ENCODE results near the gene PPFIBP1. TPM values are rescaled to one million over a fixed set of nuclear protein-coding genes. Genes with fewer than 3 reads are reported as not detected.
A peak's percentile ranks its signal among the peaks of the same experiment; 100 is the strongest.
"Not testable (repeated sequence)": the region's sequence is repeated elsewhere in the genome, so short reads cannot be mapped to it uniquely, and the experiment has no call there.

PPFIBP1 gene
- polyA plus RNA-seq, 1 of the 3 experiments (the other 2 are of a cell fraction) = 55.0 TPM

DNA sequence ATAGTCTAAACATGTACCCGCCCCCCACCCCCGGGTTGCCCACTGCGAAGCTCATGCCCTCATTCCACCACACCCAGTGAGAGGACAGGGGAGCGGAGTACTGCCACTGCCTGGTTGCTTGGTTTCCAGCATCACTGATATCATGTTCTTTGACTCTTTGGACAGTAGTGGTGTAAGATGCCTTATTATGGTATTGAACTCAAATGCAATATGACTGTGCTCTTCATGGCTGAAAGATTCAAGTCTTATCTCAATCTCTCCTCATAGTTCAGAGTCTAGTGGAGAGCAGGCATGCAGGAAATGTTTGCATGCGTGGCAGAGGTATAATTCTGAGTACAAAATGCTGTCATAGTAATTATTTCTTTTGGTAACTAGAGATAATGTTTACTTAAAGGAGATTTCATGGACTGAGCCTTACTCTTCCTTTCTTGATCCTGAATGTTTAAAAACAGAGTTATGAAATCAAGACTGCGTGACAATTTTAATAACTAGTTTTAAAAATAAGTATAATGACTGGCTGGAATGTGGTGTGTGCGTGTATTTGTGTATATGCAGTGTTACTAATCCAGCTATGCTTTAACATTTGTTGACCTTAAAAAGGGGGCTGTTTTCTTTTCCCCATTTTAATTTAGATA, 116.7 kb downstream of the PPFIBP1 start:
- H3K9me2 ChIP-seq; H3K4me2 ChIP-seq; POLR2A ChIA-PET; H2AFZ ChIP-seq (ENCODE audit: low read depth); H3K9me3 ChIP-seq; H3K9ac ChIP-seq; CTCF ChIA-PET; DNase-seq; H3K4me3 ChIP-seq (ENCODE audit: low read depth in 2 of 2, low read length in 1 of 2); H3K27ac ChIP-seq (ENCODE audit: low read depth in 2 of 2, low read length in 1 of 2); H3K27me3 ChIP-seq (ENCODE audit: insufficient read depth); H4K20me1 ChIP-seq (ENCODE audit: insufficient read depth): not testable (repeated sequence)
- H3K4me1 ChIP-seq (ENCODE audit: control insufficient read depth in 1 of 2, insufficient read depth in 2 of 2, low read depth in 1 of 2, low read length in 1 of 2) = peaks cover 8 to 21% of the 10 kb centered on the region in 2 experiments; a peak in 3 of 4 replicates
- peaks cover 2 to 42% of the 10 kb centered on the region in 2 experiments for H3K36me3 ChIP-seq (replicated peaks in 1 of 2; ENCODE audit: control insufficient read depth in 1 of 2, insufficient read depth in 2 of 2, low read length in 1 of 2)
- H3F3A ChIP-seq (replicated peaks; ENCODE audit: insufficient read depth) = peaks cover 12% of the 10 kb centered on the region
- H3K79me2 ChIP-seq (ENCODE audit: insufficient read depth) = peaks cover 77% of the 10 kb centered on the region
- 92% methylated on average over 7 of the region's 7 CpGs for WGBS (ENCODE audit: low lambda C conversion rate)

DNA sequence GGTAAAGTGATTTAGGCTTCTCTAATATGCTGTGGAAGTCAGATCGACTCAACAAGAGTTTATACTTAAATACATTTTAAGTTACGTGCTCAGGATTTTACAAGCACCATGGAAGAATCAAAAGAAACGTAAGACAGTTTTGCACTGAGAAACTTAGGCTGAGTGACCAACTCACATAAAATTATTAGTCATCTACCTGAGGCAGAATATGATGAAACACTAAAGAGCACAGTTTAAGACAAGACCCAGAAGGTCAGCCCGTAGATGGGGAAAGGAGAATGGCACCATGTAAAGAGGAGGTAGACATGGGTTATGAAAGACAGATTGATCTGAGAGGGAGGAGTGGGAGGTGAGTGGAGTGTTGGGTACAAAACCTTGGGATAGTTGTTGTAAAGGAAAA, 118.4 kb downstream of the PPFIBP1 start:
- CTCF ChIA-PET = interaction anchor here (1.0 kb wide), 1 partner anchor 10 kb away, joined by 5 read pairs; no protein-coding TSS in a partner anchor

DNA sequence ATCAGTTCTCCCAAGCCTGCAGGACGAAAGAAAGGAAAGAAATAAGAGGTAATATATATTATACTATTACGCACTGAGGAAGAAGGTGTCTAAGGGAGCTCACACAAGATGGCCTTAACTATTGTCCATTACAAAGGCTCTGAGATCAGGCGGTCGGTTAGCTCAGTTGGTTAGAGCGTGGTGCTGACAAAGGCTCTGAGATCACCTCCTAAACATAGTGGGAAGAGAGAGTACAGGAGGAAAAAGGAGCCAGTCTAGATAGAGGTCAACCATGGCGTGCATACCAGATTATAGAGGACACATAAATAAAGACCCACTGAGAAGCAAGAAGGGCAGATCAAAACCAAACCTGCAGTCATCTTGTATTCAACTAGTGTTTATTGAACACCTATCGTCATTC, 118.9 kb downstream of the PPFIBP1 start:
- CTCF ChIA-PET; POLR2A ChIA-PET; H3K9me3 ChIP-seq; H3K4me3 ChIP-seq (ENCODE audit: low read depth in 2 of 2, low read length in 1 of 2); DNase-seq; H4K20me1 ChIP-seq (ENCODE audit: insufficient read depth); H3K4me2 ChIP-seq; H3K27ac ChIP-seq (ENCODE audit: low read depth in 2 of 2, low read length in 1 of 2); H3K27me3 ChIP-seq (ENCODE audit: insufficient read depth); H2AFZ ChIP-seq (ENCODE audit: low read depth); H3K9me2 ChIP-seq; H3K9ac ChIP-seq: not testable (repeated sequence)
- Histone ChIP-seq H3K4me1 (ENCODE audit: control insufficient read depth in 1 of 2, insufficient read depth in 2 of 2, low read depth in 1 of 2, low read length in 1 of 2) (peaks cover 8 to 21% of the 10 kb centered on the region in 2 experiments; a peak in 3 of 4 replicates), H3K79me2 (ENCODE audit: insufficient read depth) (peaks cover 66% of the 10 kb centered on the region), H3F3A (replicated peaks; ENCODE audit: insufficient read depth) (peaks cover 16% of the 10 kb centered on the region), H3K36me3 (replicated peaks in 1 of 2; ENCODE audit: control insufficient read depth in 1 of 2, insufficient read depth in 2 of 2, low read length in 1 of 2) (peaks cover 3 to 50% of the 10 kb centered on the region in 2 experiments)
- 96% methylated on average over 5 of the region's 7 CpGs for WGBS (ENCODE audit: low lambda C conversion rate)

More for the DNA sequence above, 118.4 kb downstream of the PPFIBP1 start:
- Histone ChIP-seq H3K36me3 (replicated peaks in 1 of 2; ENCODE audit: control insufficient read depth in 1 of 2, insufficient read depth in 2 of 2, low read length in 1 of 2) (peaks cover 3 to 49% of the 10 kb centered on the region in 2 experiments), H3K4me1 (ENCODE audit: control insufficient read depth in 1 of 2, insufficient read depth in 2 of 2, low read depth in 1 of 2, low read length in 1 of 2) (peaks cover 8 to 21% of the 10 kb centered on the region in 2 experiments; a peak in 3 of 4 replicates), H3F3A (replicated peaks; ENCODE audit: insufficient read depth) (peaks cover 16% of the 10 kb centered on the region), H3K79me2 (ENCODE audit: insufficient read depth) (peaks cover 71% of the 10 kb centered on the region)
- H3K27me3 ChIP-seq (ENCODE audit: insufficient read depth); POLR2A ChIA-PET; DNase-seq; H3K9me2 ChIP-seq; H4K20me1 ChIP-seq (ENCODE audit: insufficient read depth); H3K9me3 ChIP-seq; H2AFZ ChIP-seq (ENCODE audit: low read depth); H3K9ac ChIP-seq; H3K4me3 ChIP-seq (ENCODE audit: low read depth in 2 of 2, low read length in 1 of 2); H3K4me2 ChIP-seq; H3K27ac ChIP-seq (ENCODE audit: low read depth in 2 of 2, low read length in 1 of 2): not testable (repeated sequence)
- WGBS (ENCODE audit: low lambda C conversion rate) = 93% methylated on average over 4 of the region's 4 CpGs

DNA sequence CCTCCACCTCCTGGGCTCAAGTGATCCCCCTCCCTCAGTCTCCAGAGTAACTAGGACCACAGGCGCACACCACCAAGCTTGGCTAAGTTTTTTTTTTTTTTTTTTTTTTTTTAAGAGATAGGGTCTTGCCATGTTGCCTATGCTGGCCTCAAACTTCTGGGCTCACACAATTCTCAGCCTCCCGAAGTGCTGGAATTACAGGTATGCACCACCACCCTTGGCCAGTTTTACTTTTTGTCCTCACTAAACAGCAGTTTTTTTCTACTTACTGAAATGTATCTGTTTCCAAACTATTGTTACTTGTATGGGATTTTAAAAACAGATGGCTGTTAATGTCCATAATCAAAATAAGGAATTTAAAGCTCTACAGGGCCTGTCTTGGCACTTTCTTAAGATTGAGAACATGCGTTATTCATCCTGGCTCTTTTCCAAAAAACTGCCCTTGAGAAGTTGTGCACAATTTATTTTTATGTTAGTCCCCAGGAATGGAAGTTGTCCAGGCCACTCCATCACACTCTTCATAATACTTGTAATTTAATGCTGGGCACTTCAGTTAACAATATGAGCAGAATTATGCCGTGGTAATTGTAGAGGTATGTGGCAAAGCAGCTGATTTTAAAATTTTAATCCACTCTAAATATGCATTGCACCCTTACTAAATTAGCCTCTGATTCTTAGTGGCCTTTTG, 120.3 kb downstream of the PPFIBP1 start:
- Histone ChIP-seq H3K27ac (ENCODE audit: low read depth in 2 of 2, low read length in 1 of 2) (peak overlapping the region; percentile 63 to 82; a peak in 2 of 4 replicates), H3K4me3 (ENCODE audit: low read depth in 2 of 2, low read length in 1 of 2) (no peak overlapping the region)
- CTCF ChIA-PET = interaction anchor here (0.6 to 1.3 kb wide), 2 partner anchors 9 to 145 kb away, joined by 3 to 7 read pairs; no protein-coding TSS in a partner anchor
- TF ChIP-seq, protein P1, sequence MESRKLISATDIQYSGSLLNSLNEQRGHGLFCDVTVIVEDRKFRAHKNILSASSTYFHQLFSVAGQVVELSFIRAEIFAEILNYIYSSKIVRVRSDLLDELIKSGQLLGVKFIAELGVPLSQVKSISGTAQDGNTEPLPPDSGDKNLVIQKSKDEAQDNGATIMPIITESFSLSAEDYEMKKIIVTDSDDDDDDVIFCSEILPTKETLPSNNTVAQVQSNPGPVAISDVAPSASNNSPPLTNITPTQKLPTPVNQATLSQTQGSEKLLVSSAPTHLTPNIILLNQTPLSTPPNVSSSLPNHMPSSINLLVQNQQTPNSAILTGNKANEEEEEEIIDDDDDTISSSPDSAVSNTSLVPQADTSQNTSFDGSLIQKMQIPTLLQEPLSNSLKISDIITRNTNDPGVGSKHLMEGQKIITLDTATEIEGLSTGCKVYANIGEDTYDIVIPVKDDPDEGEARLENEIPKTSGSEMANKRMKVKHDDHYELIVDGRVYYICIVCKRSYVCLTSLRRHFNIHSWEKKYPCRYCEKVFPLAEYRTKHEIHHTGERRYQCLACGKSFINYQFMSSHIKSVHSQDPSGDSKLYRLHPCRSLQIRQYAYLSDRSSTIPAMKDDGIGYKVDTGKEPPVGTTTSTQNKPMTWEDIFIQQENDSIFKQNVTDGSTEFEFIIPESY (IDR thresholded peaks at IDR 0.05; ENCODE audit: borderline replicate concordance, low read depth) = no peak
- TF ChIP-seq FOSL2 (IDR thresholded peaks at IDR 0.05; ENCODE audit: borderline replicate concordance, low read depth) (no peak), FOXJ3 (CRISPR knock-in tag; IDR thresholded peaks at IDR 0.05) (no peak), EP300 (IDR thresholded peaks at IDR 0.05; ENCODE audit: borderline replicate concordance in 1 of 2, low read depth in 1 of 2, low read length in 1 of 2) (peak; percentile 64 to 68), TAF1 (IDR thresholded peaks at IDR 0.05; ENCODE audit: borderline replicate concordance, low read depth, low read length) (no peak), SMC3 (IDR thresholded peaks at IDR 0.05; ENCODE audit: low read depth, low read length) (no peak)
- TF ChIP-seq, protein P2, sequence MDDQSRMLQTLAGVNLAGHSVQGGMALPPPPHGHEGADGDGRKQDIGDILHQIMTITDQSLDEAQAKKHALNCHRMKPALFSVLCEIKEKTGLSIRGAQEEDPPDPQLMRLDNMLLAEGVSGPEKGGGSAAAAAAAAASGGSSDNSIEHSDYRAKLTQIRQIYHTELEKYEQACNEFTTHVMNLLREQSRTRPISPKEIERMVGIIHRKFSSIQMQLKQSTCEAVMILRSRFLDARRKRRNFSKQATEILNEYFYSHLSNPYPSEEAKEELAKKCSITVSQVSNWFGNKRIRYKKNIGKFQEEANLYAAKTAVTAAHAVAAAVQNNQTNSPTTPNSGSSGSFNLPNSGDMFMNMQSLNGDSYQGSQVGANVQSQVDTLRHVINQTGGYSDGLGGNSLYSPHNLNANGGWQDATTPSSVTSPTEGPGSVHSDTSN (IDR thresholded peaks at IDR 0.05) = peak; percentile 89
- TF ChIP-seq, protein P3, sequence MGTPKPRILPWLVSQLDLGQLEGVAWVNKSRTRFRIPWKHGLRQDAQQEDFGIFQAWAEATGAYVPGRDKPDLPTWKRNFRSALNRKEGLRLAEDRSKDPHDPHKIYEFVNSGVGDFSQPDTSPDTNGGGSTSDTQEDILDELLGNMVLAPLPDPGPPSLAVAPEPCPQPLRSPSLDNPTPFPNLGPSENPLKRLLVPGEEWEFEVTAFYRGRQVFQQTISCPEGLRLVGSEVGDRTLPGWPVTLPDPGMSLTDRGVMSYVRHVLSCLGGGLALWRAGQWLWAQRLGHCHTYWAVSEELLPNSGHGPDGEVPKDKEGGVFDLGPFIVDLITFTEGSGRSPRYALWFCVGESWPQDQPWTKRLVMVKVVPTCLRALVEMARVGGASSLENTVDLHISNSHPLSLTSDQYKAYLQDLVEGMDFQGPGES (IDR thresholded peaks at IDR 0.05; ENCODE audit: low read depth, low read length) = no peak

More for the DNA sequence above, 120.3 kb downstream of the PPFIBP1 start:
- Histone ChIP-seq H3K9me2 (no peaks in the 10 kb centered on the region), H2AFZ (ENCODE audit: low read depth) (no peak overlapping the region), H4K20me1 (ENCODE audit: insufficient read depth) (no peaks in the 10 kb centered on the region), H3K4me1 (ENCODE audit: control insufficient read depth in 1 of 2, insufficient read depth in 2 of 2, low read depth in 1 of 2, low read length in 1 of 2) (peaks cover 8 to 21% of the 10 kb centered on the region in 2 experiments; a peak in 3 of 4 replicates), H3K79me2 (ENCODE audit: insufficient read depth) (peaks cover 55% of the 10 kb centered on the region), H3K9me3 (no peaks in the 10 kb centered on the region), H3K27me3 (ENCODE audit: insufficient read depth) (no peaks in the 10 kb centered on the region), H3K36me3 (replicated peaks in 1 of 2; ENCODE audit: control insufficient read depth in 1 of 2, insufficient read depth in 2 of 2, low read length in 1 of 2) (peaks cover 11 to 53% of the 10 kb centered on the region in 2 experiments), H3K4me2 (no peak overlapping the region), H3F3A (replicated peaks; ENCODE audit: insufficient read depth) (peaks cover 26% of the 10 kb centered on the region), H3K9ac (no peak overlapping the region)
- POLR2A ChIA-PET = no interaction called here
- DNase-seq = no peak
- 58% methylated on average over 4 of the region's 4 CpGs for WGBS (ENCODE audit: low lambda C conversion rate)

Measured in SK-N-SH (cell line).